ENCODE measurements around the gene MRC2.

Gene MRC2

GRCh38 chr17:62706598-62707424 lies 79.3 kb downstream of the MRC2 start:
- in situ Hi-C loops (cut with HindIII; ENCODE audit: low pct_ligation_motif_present, low pct_unique_long_range_greater_than_20kb, low sequenced_read_pairs): no loop called here
- no peak for DNase-seq

- in situ Hi-C loops (cut with HindIII; ENCODE audit: low pct_ligation_motif_present, low pct_unique_long_range_greater_than_20kb, low sequenced_read_pairs): no loop called here
- no peak for DNase-seq
Observed at GRCh38 chr17:62707425-62707739, 79.9 kb downstream of the MRC2 start.

GRCh38 chr17:62708587-62708986 lies 81.1 kb downstream of the MRC2 start:
- in situ Hi-C loops (cut with HindIII; ENCODE audit: low pct_ligation_motif_present, low pct_unique_long_range_greater_than_20kb, low sequenced_read_pairs): no loop called here
- no peak for DNase-seq

GRCh38 chr17:62712171-62712581 lies 84.7 kb downstream of the MRC2 start:
- in situ Hi-C loops (cut with HindIII; ENCODE audit: low pct_ligation_motif_present, low pct_unique_long_range_greater_than_20kb, low sequenced_read_pairs): no loop called here

GRCh38 chr17:62713086-62713881 lies 85.8 kb downstream of the MRC2 start:
- in situ Hi-C loops (cut with HindIII; ENCODE audit: low pct_ligation_motif_present, low pct_unique_long_range_greater_than_20kb, low sequenced_read_pairs): no loop called here
- no peak for DNase-seq

More at GRCh38 chr17:62712171-62712581, 84.7 kb downstream of the MRC2 start:
- DNase-seq: no peak

GRCh38 chr17:62714016-62714777 lies 86.7 kb downstream of the MRC2 start:
- in situ Hi-C loops (cut with HindIII; ENCODE audit: low pct_ligation_motif_present, low pct_unique_long_range_greater_than_20kb, low sequenced_read_pairs): no loop called here
- no peak for DNase-seq

- no peak for DNase-seq
- in situ Hi-C loops (cut with HindIII; ENCODE audit: low pct_ligation_motif_present, low pct_unique_long_range_greater_than_20kb, low sequenced_read_pairs): no loop called here
Observed at GRCh38 chr17:62715882-62716390, 88.5 kb downstream of the MRC2 start.

- in situ Hi-C loops (cut with HindIII; ENCODE audit: low pct_ligation_motif_present, low pct_unique_long_range_greater_than_20kb, low sequenced_read_pairs): no loop called here
- no peak for DNase-seq
Observed at GRCh38 chr17:62716834-62717588, 89.5 kb downstream of the MRC2 start.

- no peak for DNase-seq
- in situ Hi-C loops (cut with HindIII; ENCODE audit: low pct_ligation_motif_present, low pct_unique_long_range_greater_than_20kb, low sequenced_read_pairs): no loop called here
Observed at GRCh38 chr17:62717589-62717855, 90.1 kb downstream of the MRC2 start.

GRCh38 chr17:62717889-62718288 lies 90.4 kb downstream of the MRC2 start:
- no peak for DNase-seq
- in situ Hi-C loops (cut with HindIII; ENCODE audit: low pct_ligation_motif_present, low pct_unique_long_range_greater_than_20kb, low sequenced_read_pairs): no loop called here

GRCh38 chr17:62718429-62718828 lies 91.0 kb downstream of the MRC2 start:
- in situ Hi-C loops (cut with HindIII; ENCODE audit: low pct_ligation_motif_present, low pct_unique_long_range_greater_than_20kb, low sequenced_read_pairs): no loop called here
- peak; percentile 51 for DNase-seq

- no peak for DNase-seq
- in situ Hi-C loops (cut with HindIII; ENCODE audit: low pct_ligation_motif_present, low pct_unique_long_range_greater_than_20kb, low sequenced_read_pairs): no loop called here
Observed at GRCh38 chr17:62719586-62719985, 92.1 kb downstream of the MRC2 start.

GRCh38 chr17:62720126-62720850 lies 92.8 kb downstream of the MRC2 start:
- peak; percentile 73 for DNase-seq
- in situ Hi-C loops (cut with HindIII; ENCODE audit: low pct_ligation_motif_present, low pct_unique_long_range_greater_than_20kb, low sequenced_read_pairs): no loop called here

- in situ Hi-C loops (cut with HindIII; ENCODE audit: low pct_ligation_motif_present, low pct_unique_long_range_greater_than_20kb, low sequenced_read_pairs): no loop called here
Observed at GRCh38 chr17:62722625-62723024, 95.2 kb downstream of the MRC2 start.

GRCh38 chr17:62723842-62724241 lies 96.4 kb downstream of the MRC2 start:
- no peak for DNase-seq
- in situ Hi-C loops (cut with HindIII; ENCODE audit: low pct_ligation_motif_present, low pct_unique_long_range_greater_than_20kb, low sequenced_read_pairs): no loop called here

More at GRCh38 chr17:62722625-62723024, 95.2 kb downstream of the MRC2 start:
- DNase-seq: no peak

GRCh38 chr17:62724398-62725146 lies 97.1 kb downstream of the MRC2 start:
- in situ Hi-C loops (cut with HindIII; ENCODE audit: low pct_ligation_motif_present, low pct_unique_long_range_greater_than_20kb, low sequenced_read_pairs): no loop called here
- DNase-seq: no peak

GRCh38 chr17:62725791-62726249 lies 98.3 kb downstream of the MRC2 start:
- DNase-seq: no peak
- in situ Hi-C loops (cut with HindIII; ENCODE audit: low pct_ligation_motif_present, low pct_unique_long_range_greater_than_20kb, low sequenced_read_pairs): no loop called here
